Kidney (tissue), 14 donors: ENCODE data around the gene ARR3. TPM values are rescaled to one million over a fixed set of nuclear protein-coding genes. Genes with fewer than 3 reads are reported as not detected.
"Not testable (repeated sequence)": the region's sequence is repeated elsewhere in the genome, so short reads cannot be mapped to it uniquely, and the experiment has no call there.

Experiments used
- DNase-seq, 5 donors: peaks; one replicate each; pipeline ENCODE4 v3.0.0-alpha.2; 2013 to 2020
- FAIRE-seq: peaks from 2 replicates; lab custom pipeline; 2012; peaks lifted over from hg19 to GRCh38; lab: Jason Lieb, UNC
- H3K27ac ChIP-seq, 2 donors: one replicate each; pipeline ENCODE4 v1.7.0; 2013; ENCODE audit warnings: low read depth in 2 of 2, low read length in 2 of 2, inconsistent platforms in 1 of 2
- H3K27me3 ChIP-seq: one replicate; pipeline ENCODE4 v1.7.1; 2013; ENCODE audit warnings: low read length, inconsistent platforms; ENCODE audit not compliant: control insufficient read depth, insufficient read depth
- H3K36me3 ChIP-seq, 3 donors: one replicate each; pipeline versions ENCODE4 v1.7.0 to v1.7.1; 2013; ENCODE audit warnings: low read length in 3 of 3, control low read depth in 1 of 3, inconsistent platforms in 1 of 3; ENCODE audit not compliant: insufficient read depth in 3 of 3, control insufficient read depth in 2 of 3
- H3K4me1 ChIP-seq, 3 donors: one replicate each; pipeline versions ENCODE4 v1.7.0 to v1.7.1; 2013; ENCODE audit warnings: low read length in 3 of 3, inconsistent platforms in 1 of 3, low read depth in 1 of 3; ENCODE audit not compliant: control insufficient read depth in 2 of 3, insufficient read depth in 2 of 3
- H3K4me3 ChIP-seq, 3 donors: one replicate each; pipeline versions ENCODE4 v1.7.0 to v1.8.1; 2013; ENCODE audit warnings: low read length in 3 of 3, control low read depth in 1 of 3, inconsistent platforms in 1 of 3
- H3K9ac ChIP-seq, 3 donors: one replicate each; pipeline versions ENCODE4 v1.7.0 to v1.7.1; 2013; ENCODE audit warnings: low read length in 3 of 3, control low read depth in 1 of 3, inconsistent platforms in 1 of 3
- H3K9me3 ChIP-seq, 3 donors: one replicate each; pipeline versions ENCODE4 v1.7.0 to v1.7.1; 2013; ENCODE audit warnings: low read length in 3 of 3, control low read depth in 1 of 3, inconsistent platforms in 1 of 3; ENCODE audit not compliant: control insufficient read depth in 2 of 3, insufficient read depth in 1 of 3
- CTCF ChIP-seq: IDR thresholded peaks from 3 replicates; pipeline ENCODE4 v1.5.1; 2012; ENCODE audit warnings: mild to moderate bottlenecking, moderate library complexity, borderline replicate concordance; ENCODE audit not compliant: insufficient read depth; ENCODE audit errors: extremely low read depth
- intact Hi-C: fragments of 100-400 bp; cut with DNase I; formaldehyde crosslinking; loops from one replicate; pipeline ENCODE4 v1.11.1; 2022
- polyA plus RNA-seq: library from polyadenylated mRNA; stranded (reverse); fragments of 350-450 nt; fragmentation: Illumina TruSeq; extraction: RNeasy Lipid Tissue Mini Kit (QIAGEN cat#74804); gene quantifications from one replicate; pipeline ENCODE4 v1.2.3, GENCODE V29; 2014; ENCODE audit warnings: low read depth, low replicate concordance; ENCODE audit not compliant: insufficient read depth
- total RNA-seq: library from RNA; stranded (reverse); fragmentation: NEBNext Ultra II Directional; extraction: Animal tissue kit (Norgen Biotek cat#: 25700); gene quantifications from one replicate; pipeline ENCODE4 v1.2.1, GENCODE V29; 2021
- donor health status: control.
- donor health status: control.
- donor health status: control.
- donor health status: control.
- donor health status: control.
- donor health status: DM: yes; HTN: yes; CAD: no.
- donor health status: Normal renal cell carcinoma (clear cell type).

The ARR3 gene
- total and polyA plus RNA-seq, 2 donors from 2014 or later = not detected

- H3K9ac ChIP-seq = no peak overlapping the region
- intact Hi-C loops = no loop called here
- peak in 4 of 5 donors; percentile 27 to 55 (median 36) for DNase-seq
- no peak overlapping the region for H3K27ac ChIP-seq
- no peaks in the 10 kb centered on the region for H3K4me1 ChIP-seq
- no peaks in the 10 kb centered on the region for H3K9me3 ChIP-seq
- FAIRE-seq = no peak
- H3K27me3 ChIP-seq = no peaks in the 10 kb centered on the region
- no peak overlapping the region for H3K4me3 ChIP-seq
- H3K36me3 ChIP-seq = no peaks in the 10 kb centered on the region
- TF ChIP-seq CTCF = peak; percentile 32
Observed at GRCh38 chrX:70262952-70263567, 5.1 kb upstream of the ARR3 start.

- Histone ChIP-seq H3K9me3 (no peaks in the 10 kb centered on the region), H3K4me1 (no peaks in the 10 kb centered on the region), H3K27me3 (no peaks in the 10 kb centered on the region), H3K27ac (no peak overlapping the region), H3K36me3 (no peaks in the 10 kb centered on the region), H3K9ac (no peak overlapping the region), H3K4me3 (no peak overlapping the region)
- no peak for TF ChIP-seq CTCF
- intact Hi-C loops = no loop called here
- DNase-seq = peak in 2 of 5 donors; percentile 1
- FAIRE-seq = no peak
Observed at GRCh38 chrX:70264784-70265183, 3.4 kb upstream of the ARR3 start.

GRCh38 chrX:70274029-70274428 is 5.9 kb downstream of the ARR3 start:
- FAIRE-seq, H3K4me1 ChIP-seq, intact Hi-C loops, H3K9ac ChIP-seq, H3K4me3 ChIP-seq, H3K27me3 ChIP-seq, H3K9me3 ChIP-seq, H3K27ac ChIP-seq, H3K36me3 ChIP-seq, DNase-seq: not testable (repeated sequence)

GRCh38 chrX:70279081-70279480 is 10.9 kb downstream of the ARR3 start:
- intact Hi-C loops = no loop called here
- Histone ChIP-seq H3K9ac (no peak overlapping the region), H3K9me3 (no peaks in the 10 kb centered on the region), H3K36me3 (no peaks in the 10 kb centered on the region), H3K4me3 (no peak overlapping the region), H3K27me3 (no peaks in the 10 kb centered on the region), H3K4me1 (no peaks in the 10 kb centered on the region), H3K27ac (no peak overlapping the region)
- FAIRE-seq (no peak), DNase-seq (no peak)
- TF ChIP-seq CTCF = no peak
